HepG2 (cell line): Measurements from ENCODE around the gene CHID1. TPM values are rescaled to one million over a fixed set of nuclear protein-coding genes. Genes with fewer than 3 reads are reported as not detected.

Experiments used
- AHDC1 ChIP-seq: sonication (generic); formaldehyde crosslinking; IDR thresholded peaks from 2 replicates; pipeline ENCODE4 v1.5.1; 2020; ENCODE audit warnings: mild to moderate bottlenecking, missing genetic modification reagents, borderline replicate concordance
- BORCS8-MEF2B ChIP-seq: sonication (generic); formaldehyde crosslinking; IDR thresholded peaks from 2 replicates; pipeline ENCODE4 v1.8.0; 2022; ENCODE audit warnings: mild to moderate bottlenecking, missing genetic modification reagents
- HNF1A ChIP-seq, 2 experiments: sonication (generic) in 1 of 2; formaldehyde crosslinking in 1 of 2; IDR thresholded peaks; 2 replicates each; pipeline versions ENCODE4 v1.4.0 to v1.6.1; 2016 to 2020; ENCODE audit warnings: borderline replicate concordance in 1 of 2, low read depth in 1 of 2, mild to moderate bottlenecking in 1 of 2, missing genetic modification reagents in 1 of 2
- JUND ChIP-seq: sonication (generic); formaldehyde crosslinking; IDR thresholded peaks from 2 replicates; pipeline ENCODE4 v1.8.0; 2022; ENCODE audit warnings: mild to moderate bottlenecking, missing genetic modification reagents
- LBX2 ChIP-seq: sonication (generic); formaldehyde crosslinking; IDR thresholded peaks from 2 replicates; pipeline ENCODE4 v1.5.0; 2020; ENCODE audit warnings: missing genetic modification reagents, mild to moderate bottlenecking, borderline replicate concordance
- NCOR1 ChIP-seq: fragments of 200-600 bp; sonication (generic); IDR thresholded peaks from 2 replicates; pipeline ENCODE4 v1.7.0; 2017; ENCODE audit warnings: antibody characterized with exemption, low read length, borderline replicate concordance
- NFKBIZ ChIP-seq: IDR thresholded peaks from 2 replicates; pipeline ENCODE4 v1.6.1; 2018; ENCODE audit warnings: missing genetic modification reagents, missing compliant biosample characterization
- RNF2 ChIP-seq: fragments of 450-650 bp; conservative IDR thresholded peaks from 2 replicates; pipeline ENCODE4 v1.6.1; 2016; ENCODE audit warnings: low read depth
- SMC3 ChIP-seq: IDR thresholded peaks from 2 replicates; pipeline ENCODE4 v1.6.1; 2011; ENCODE audit warnings: low read length, improper control_type of control experiment
- YEATS4 ChIP-seq: sonication (generic); formaldehyde crosslinking; IDR thresholded peaks from 2 replicates; pipeline ENCODE4 v1.4.0; 2020; ENCODE audit warnings: missing genetic modification reagents, borderline replicate concordance
- ZBTB25 ChIP-seq: IDR thresholded peaks from 2 replicates; pipeline ENCODE4 v1.6.1; 2018; ENCODE audit warnings: missing genetic modification reagents
- ZFY ChIP-seq: sonication (generic); formaldehyde crosslinking; IDR thresholded peaks from 2 replicates; pipeline ENCODE4 v1.4.0; 2020; ENCODE audit warnings: missing genetic modification reagents
- ZKSCAN5 ChIP-seq: sonication (generic); formaldehyde crosslinking; IDR thresholded peaks from 2 replicates; pipeline ENCODE4 v1.5.1; 2020; ENCODE audit warnings: mild to moderate bottlenecking, missing genetic modification reagents
- ZNF670 ChIP-seq: sonication (generic); formaldehyde crosslinking; IDR thresholded peaks from 2 replicates; pipeline ENCODE4 v1.8.0; 2022; ENCODE audit warnings: mild to moderate bottlenecking, missing genetic modification reagents, borderline replicate concordance
- polyA plus RNA-seq, 8 experiments: library from polyadenylated mRNA; depleted of rRNA in 3 of 8; stranded (reverse) in 7 of 8; unstranded in 1 of 8; fragments of >200 nt; fragmentation: Illumina TruSeq in 4 of 8; extraction: Trizol in 4 of 8; gene quantifications; 2 replicates each; pipeline versions ENCODE4 v1.2.1 to v1.2.3, GENCODE V29; 2011 to 2016; ENCODE audit warnings: low read depth in 4 of 8, missing spikeins in 1 of 8, mixed read lengths in 1 of 8; ENCODE audit not compliant: insufficient read depth in 1 of 8
- total RNA-seq, 5 experiments: library from RNA; depleted of rRNA; stranded (reverse); fragments of >200 nt; fragmentation: Illumina TruSeq; extraction: Trizol; gene quantifications; 2 replicates each; pipeline ENCODE4 v1.2.3, GENCODE V29; 2016; ENCODE audit warnings: low read depth in 1 of 5

Gene CHID1
- total and polyA plus RNA-seq, 2 of the 13 experiments (the other 11 are each of a cell fraction or from before 2014, with no cell fraction given): 65.1 to 93.6 TPM

- TF ChIP-seq AHDC1 (no peak), NFKBIZ (no peak), SMC3 (no peak), YEATS4 (no peak; the same call in 1 of the 2 replicates), NCOR1 (no peak), HNF1A (IDR thresholded peaks at IDR 0.05; ENCODE audit: low read depth) (no peak), HNF1A (CRISPR knock-in tag; IDR thresholded peaks at IDR 0.05; ENCODE audit: borderline replicate concordance) (no peak), ZNF670 (CRISPR knock-in tag) (no peak), JUND (peak; percentile 74), ZFY (CRISPR knock-in tag) (peak; percentile 34; the same call in 1 of the 2 replicates), ZBTB25 (CRISPR knock-in tag) (peak; percentile 76; the same call in 1 of the 2 replicates), BORCS8-MEF2B (CRISPR knock-in tag) (peak; percentile 60; the same call in 1 of the 2 replicates), LBX2 (CRISPR knock-in tag) (peak; percentile 53; the same call in 1 of the 2 replicates), RNF2 (0 out of 2 replicates have a peak, but pooled peaks have one; percentile 43), ZKSCAN5 (CRISPR knock-in tag) (no peak)
These were observed 66.6 kb downstream of the CHID1 start (continued) for GRCh38 chr11:843818-844692.
